Fibroblast of mammary gland (primary cell): ENCODE results near the gene ARMC3.
"Not testable (repeated sequence)": the region's sequence is repeated elsewhere in the genome, so short reads cannot be mapped to it uniquely, and the experiment has no call there.

ENCODE experiments used
- DNase-seq: peaks from one replicate; pipeline ENCODE4 v3.0.0-alpha.2; 2010; ENCODE audit warnings: low read depth
- H3K4me3 ChIP-seq: 2 replicates; pipeline ENCODE4 v1.5.1; 2011; ENCODE audit warnings: low read depth, mild to moderate bottlenecking, low read length, moderate library complexity; ENCODE audit not compliant: control insufficient read depth
- TF ChIP-seq, protein P1 (sequence below): conservative IDR thresholded peaks from 2 replicates; pipeline ENCODE4 v1.5.1; 2011; ENCODE audit warnings: low read depth, low read length, inconsistent platforms; ENCODE audit not compliant: control insufficient read depth, insufficient read depth

Gene ARMC3

GRCh38 chr10:22927166-22927565 is 687 bp upstream of the ARMC3 start:
- no peak overlapping the region for H3K4me3 ChIP-seq

GRCh38 chr10:22929053-22929452 is 1.2 kb downstream of the ARMC3 start:
- H3K4me3 ChIP-seq, DNase-seq: not testable (repeated sequence)

More at GRCh38 chr10:22927166-22927565, 687 bp upstream of the ARMC3 start:
- DNase-seq, result no peak
- TF ChIP-seq, protein P1, sequence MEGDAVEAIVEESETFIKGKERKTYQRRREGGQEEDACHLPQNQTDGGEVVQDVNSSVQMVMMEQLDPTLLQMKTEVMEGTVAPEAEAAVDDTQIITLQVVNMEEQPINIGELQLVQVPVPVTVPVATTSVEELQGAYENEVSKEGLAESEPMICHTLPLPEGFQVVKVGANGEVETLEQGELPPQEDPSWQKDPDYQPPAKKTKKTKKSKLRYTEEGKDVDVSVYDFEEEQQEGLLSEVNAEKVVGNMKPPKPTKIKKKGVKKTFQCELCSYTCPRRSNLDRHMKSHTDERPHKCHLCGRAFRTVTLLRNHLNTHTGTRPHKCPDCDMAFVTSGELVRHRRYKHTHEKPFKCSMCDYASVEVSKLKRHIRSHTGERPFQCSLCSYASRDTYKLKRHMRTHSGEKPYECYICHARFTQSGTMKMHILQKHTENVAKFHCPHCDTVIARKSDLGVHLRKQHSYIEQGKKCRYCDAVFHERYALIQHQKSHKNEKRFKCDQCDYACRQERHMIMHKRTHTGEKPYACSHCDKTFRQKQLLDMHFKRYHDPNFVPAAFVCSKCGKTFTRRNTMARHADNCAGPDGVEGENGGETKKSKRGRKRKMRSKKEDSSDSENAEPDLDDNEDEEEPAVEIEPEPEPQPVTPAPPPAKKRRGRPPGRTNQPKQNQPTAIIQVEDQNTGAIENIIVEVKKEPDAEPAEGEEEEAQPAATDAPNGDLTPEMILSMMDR, result no peak

DNA sequence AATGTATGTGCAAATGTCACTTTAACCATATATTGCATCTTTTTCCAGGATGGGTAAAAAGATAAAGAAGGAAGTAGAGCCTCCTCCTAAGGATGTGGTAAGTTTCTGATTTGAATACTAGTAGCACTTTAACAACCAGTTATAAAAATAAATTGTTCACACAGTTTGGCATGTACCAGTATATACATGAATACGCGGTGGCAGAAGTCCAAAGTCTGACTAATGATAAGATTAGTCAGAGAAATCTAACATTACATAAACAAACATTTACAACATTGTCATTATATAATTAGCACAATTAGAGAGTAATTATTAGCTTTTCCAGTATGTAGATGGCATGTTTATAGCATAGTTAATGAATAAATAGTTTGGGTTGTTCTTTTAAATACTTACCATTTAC is 4.1 kb downstream of the ARMC3 start:
- TF ChIP-seq, protein P1, result no peak
- no peak overlapping the region for H3K4me3 ChIP-seq
- DNase-seq, result peak; percentile 84

- peak; percentile 52 for DNase-seq
- TF ChIP-seq, protein P1, result no peak
- H3K4me3 ChIP-seq, result no peak overlapping the region
These were observed 4.9 kb downstream of the ARMC3 start for GRCh38 chr10:22932626-22933370.

DNA sequence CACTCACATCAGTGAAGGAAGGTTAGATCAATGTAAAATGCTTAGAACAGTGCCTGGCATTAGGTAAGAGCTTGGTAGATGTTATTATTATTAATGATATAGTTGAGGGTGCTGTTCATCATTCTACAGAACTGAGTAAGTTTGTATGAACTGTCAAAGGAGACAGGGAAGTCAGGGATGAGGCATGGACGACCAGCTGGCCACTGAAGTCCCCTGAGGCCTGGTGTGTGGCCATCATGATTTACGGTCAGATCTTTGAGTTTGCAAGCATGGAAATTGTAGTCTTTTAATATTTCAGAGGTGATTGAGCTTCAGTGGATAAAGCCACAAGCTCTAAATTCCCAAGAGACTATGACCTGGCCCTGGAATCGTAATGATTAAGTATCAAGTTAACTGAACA is 6.9 kb downstream of the ARMC3 start:
- DNase-seq, result peak; percentile 58
- TF ChIP-seq, protein P1, result no peak

GRCh38 chr10:22942437-22942836 is 14.6 kb downstream of the ARMC3 start:
- TF ChIP-seq, protein P1, result no peak
- no peak for DNase-seq
- no peak overlapping the region for H3K4me3 ChIP-seq

More for the DNA sequence above, 6.9 kb downstream of the ARMC3 start:
- H3K4me3 ChIP-seq, result no peak overlapping the region

- no peak overlapping the region for H3K4me3 ChIP-seq
- no peak for DNase-seq
- TF ChIP-seq, protein P1, result no peak
These were observed 18.3 kb downstream of the ARMC3 start for GRCh38 chr10:22945934-22946673.
